ENCODE results near the gene SFRP2. TPM values are rescaled to one million over a fixed set of nuclear protein-coding genes. Genes with fewer than 3 reads are reported as not detected.

The SFRP2 gene
- total RNA-seq, 1 donor, result 0.27 TPM

DNA sequence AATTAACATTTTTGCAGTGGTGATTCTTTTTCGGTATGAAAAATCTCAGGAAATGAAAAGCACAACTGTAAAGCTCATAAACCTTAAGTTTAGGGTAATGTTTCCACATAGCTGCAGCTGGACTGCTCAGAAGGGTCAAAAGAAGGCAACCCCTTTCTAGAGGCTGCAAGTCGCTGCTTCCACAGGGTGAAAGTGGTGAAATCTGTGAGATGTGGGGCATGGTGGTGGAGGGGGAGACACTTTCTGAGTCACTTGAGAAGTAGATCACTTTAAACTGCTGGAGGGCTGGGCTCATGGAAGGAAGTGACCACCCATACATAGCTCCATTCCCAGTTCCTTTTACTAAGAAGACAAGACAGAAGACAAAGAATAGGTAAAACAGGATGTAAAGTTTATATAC lies 8.7 kb downstream of the SFRP2 start:
- H3K4me3 ChIP-seq (ENCODE audit: low read depth, low read length), result no peak overlapping the region
- TF ChIP-seq, protein P1, sequence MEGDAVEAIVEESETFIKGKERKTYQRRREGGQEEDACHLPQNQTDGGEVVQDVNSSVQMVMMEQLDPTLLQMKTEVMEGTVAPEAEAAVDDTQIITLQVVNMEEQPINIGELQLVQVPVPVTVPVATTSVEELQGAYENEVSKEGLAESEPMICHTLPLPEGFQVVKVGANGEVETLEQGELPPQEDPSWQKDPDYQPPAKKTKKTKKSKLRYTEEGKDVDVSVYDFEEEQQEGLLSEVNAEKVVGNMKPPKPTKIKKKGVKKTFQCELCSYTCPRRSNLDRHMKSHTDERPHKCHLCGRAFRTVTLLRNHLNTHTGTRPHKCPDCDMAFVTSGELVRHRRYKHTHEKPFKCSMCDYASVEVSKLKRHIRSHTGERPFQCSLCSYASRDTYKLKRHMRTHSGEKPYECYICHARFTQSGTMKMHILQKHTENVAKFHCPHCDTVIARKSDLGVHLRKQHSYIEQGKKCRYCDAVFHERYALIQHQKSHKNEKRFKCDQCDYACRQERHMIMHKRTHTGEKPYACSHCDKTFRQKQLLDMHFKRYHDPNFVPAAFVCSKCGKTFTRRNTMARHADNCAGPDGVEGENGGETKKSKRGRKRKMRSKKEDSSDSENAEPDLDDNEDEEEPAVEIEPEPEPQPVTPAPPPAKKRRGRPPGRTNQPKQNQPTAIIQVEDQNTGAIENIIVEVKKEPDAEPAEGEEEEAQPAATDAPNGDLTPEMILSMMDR (IDR thresholded peaks at IDR 0.05; ENCODE audit: insufficient read depth, low read length), result no peak
- no peak for DNase-seq (ENCODE audit: low read depth)

DNA sequence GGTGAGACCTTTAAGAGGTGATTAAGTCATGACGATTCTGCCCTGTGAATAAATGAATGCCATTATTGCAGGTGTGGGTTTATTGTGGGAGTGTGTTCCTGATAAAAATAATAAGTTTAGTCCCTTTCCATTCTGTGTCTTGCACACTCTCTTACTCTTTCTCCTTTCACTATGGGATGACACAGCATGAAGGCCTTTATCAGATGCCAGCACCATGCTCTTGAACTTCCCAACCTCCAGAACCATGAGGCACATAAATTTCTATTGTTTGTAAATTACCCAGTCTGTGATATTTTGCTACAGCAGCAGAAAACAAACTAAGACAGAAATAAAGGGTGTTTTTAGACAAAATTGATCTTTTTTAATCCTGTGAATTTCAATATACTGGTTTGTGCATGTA lies 10.5 kb downstream of the SFRP2 start:
- no peak for DNase-seq (ENCODE audit: low read depth)
- TF ChIP-seq, protein P1 (IDR thresholded peaks at IDR 0.05; ENCODE audit: insufficient read depth, low read length), result no peak
- H3K4me3 ChIP-seq (ENCODE audit: low read depth, low read length), result no peak overlapping the region

DNA sequence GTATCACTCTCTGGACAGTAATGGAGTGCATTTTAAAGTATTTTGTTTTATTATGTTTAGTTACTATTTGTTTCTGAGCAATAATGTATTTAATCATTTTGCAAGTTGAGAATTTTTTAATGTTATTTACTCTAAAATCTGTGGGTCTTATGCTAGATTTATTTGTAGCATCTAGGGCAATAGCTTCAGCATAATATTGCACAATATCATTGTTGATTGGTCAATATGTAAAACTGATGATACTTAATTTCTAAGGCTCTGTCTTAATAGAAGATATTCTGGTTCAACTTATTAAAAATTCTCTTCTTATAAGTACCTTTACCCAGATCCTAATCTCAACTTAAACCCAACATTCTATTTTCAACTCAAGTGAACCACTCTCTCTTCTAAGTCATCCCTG lies 11.5 kb downstream of the SFRP2 start:
- TF ChIP-seq, protein P1 (IDR thresholded peaks at IDR 0.05; ENCODE audit: insufficient read depth, low read length), result no peak
- no peak for DNase-seq (ENCODE audit: low read depth)
- no peak overlapping the region for H3K4me3 ChIP-seq (ENCODE audit: low read depth, low read length)

DNA sequence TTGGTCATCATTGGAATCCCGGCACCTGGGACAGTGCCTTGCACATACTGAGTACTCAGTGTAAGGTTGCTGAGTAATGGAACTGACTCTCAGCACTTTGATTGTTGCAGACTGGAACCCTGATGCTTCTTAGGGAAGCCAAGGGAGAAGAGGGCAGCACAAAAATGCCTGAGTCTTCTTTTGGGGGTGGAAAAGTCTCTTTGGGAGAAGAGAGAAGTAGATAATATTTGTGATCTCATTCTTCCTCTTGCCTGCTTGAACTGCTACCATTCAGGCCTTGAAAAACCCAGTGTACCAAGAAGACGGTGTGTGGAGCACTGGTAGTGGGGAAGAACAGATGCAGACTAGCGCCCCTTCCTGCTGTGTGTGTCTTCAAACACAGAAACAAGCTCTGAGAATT lies 12.3 kb downstream of the SFRP2 start:
- no peak overlapping the region for H3K4me3 ChIP-seq (ENCODE audit: low read depth, low read length)
- DNase-seq (ENCODE audit: low read depth), result no peak
- TF ChIP-seq, protein P1 (IDR thresholded peaks at IDR 0.05; ENCODE audit: insufficient read depth, low read length), result no peak

DNA sequence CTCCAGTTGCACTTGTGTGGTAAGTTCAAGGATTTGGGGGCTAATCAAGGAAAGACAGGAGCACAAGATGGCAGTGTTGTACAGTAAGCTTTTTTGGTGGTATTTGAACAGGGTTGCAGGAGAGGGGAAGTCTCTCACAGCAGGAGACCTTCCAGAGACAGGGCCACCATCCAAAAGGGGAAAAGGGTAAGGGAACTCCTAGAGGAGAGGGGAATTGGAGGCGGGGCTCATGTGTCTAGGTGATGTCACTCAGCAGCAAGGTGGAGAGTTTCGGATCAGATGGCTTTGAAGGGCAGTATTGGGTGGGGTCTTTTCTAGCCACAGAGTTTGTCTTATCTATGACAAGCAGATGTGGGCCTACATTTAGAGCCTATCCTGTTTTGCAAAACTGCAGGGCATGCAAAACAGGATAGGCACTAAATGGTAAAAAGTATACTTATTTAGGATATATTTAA lies 15.6 kb downstream of the SFRP2 start:
- no peak overlapping the region for H3K4me3 ChIP-seq (ENCODE audit: low read depth, low read length)
- TF ChIP-seq, protein P1 (IDR thresholded peaks at IDR 0.05; ENCODE audit: insufficient read depth, low read length), result peak; percentile 37
- DNase-seq (ENCODE audit: low read depth), result peak; percentile 31

- DNase-seq (ENCODE audit: low read depth), result peak; percentile 36
- H3K4me3 ChIP-seq (ENCODE audit: low read depth, low read length), result no peak overlapping the region
- TF ChIP-seq, protein P1 (IDR thresholded peaks at IDR 0.05; ENCODE audit: insufficient read depth, low read length), result no peak
Observed at GRCh38 chr4:153771046-153771445, 17.8 kb downstream of the SFRP2 start.

DNA sequence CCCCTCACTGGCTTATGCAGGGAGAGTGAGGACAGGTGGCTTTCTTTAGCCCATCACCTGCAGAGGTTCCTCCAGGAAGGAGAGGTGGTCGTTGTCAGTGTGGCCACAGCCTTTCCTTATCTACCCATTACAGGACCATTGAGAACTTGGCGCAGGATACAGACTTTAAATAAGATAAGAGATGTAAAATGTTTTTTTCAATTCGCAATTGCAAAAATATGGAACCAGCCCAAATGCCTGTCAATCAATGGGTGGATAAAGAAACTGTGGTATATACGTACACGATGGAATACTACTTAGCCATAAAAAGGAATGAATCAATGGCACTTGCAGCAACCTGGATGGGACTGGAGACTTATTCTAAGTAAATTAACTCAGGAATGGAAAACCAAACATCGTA lies 22.1 kb downstream of the SFRP2 start:
- H3K4me3 ChIP-seq (ENCODE audit: low read depth, low read length), result no peak overlapping the region
- TF ChIP-seq, protein P1 (IDR thresholded peaks at IDR 0.05; ENCODE audit: insufficient read depth, low read length), result no peak
- no peak for DNase-seq (ENCODE audit: low read depth)
